Measurements from ENCODE around the gene BABAM2. TPM values are rescaled to one million over a fixed set of nuclear protein-coding genes. Genes with fewer than 3 reads are reported as not detected.

Gene BABAM2
- total RNA-seq, 1 experiment from 2014 or later = 27.1 TPM

GRCh38 chr2:28375742-28376631 lies 485.5 kb downstream of the BABAM2 start:
- peaks cover 11 to 13% of the 10 kb centered on the region in 2 experiments for H3K4me1 Mint-ChIP-seq
- H3K4ac ChIP-seq (ENCODE audit: low read depth, low read length) = no peak overlapping the region
- no peak overlapping the region for H3K18ac ChIP-seq (ENCODE audit: insufficient read length, low read depth, low read length)
- H3K23ac ChIP-seq (ENCODE audit: insufficient read length, low read depth, low read length) = no peak overlapping the region
- no peaks in the 10 kb centered on the region for H3K9me3 Mint-ChIP-seq
- no peak overlapping the region for H3K56ac ChIP-seq (ENCODE audit: insufficient read length, low read depth, low read length)
- no CpG with 5 or more reads among the region's 8 CpGs for WGBS (ENCODE audit: extremely low coverage, insufficient read length, low lambda C conversion rate)
- H3K79me1 ChIP-seq (ENCODE audit: insufficient read depth, low read depth, low read length, poor library complexity, severe bottlenecking) = no peaks in the 10 kb centered on the region
- H3K27ac Mint-ChIP-seq = no peak overlapping the region
- no peak overlapping the region for H4K91ac ChIP-seq (ENCODE audit: insufficient read length, low read depth, low read length)
- TF ChIP-seq CTCF (conservative IDR thresholded peaks at IDR 0.05) = no peak
- no peak overlapping the region for H3T11ph ChIP-seq (ENCODE audit: low read length)
- H3K36me3 Mint-ChIP-seq (ENCODE audit: insufficient read depth in 1 of 3, low read depth in 3 of 3) = no peaks in the 10 kb centered on the region
- no peaks in the 10 kb centered on the region for H3K23me2 ChIP-seq (ENCODE audit: insufficient read length, low read depth, low read length, poor library complexity, severe bottlenecking)
- no peak overlapping the region for H3K4me2 ChIP-seq (ENCODE audit: insufficient read depth, insufficient read length, low read length)
- H3K14ac ChIP-seq (ENCODE audit: insufficient read depth, low read length) = no peak overlapping the region
- no peaks in the 10 kb centered on the region for H3K79me2 ChIP-seq (ENCODE audit: insufficient read depth, low read length)
- H2BK12ac ChIP-seq (ENCODE audit: insufficient read length, low read depth, low read length) = no peak overlapping the region
- H4K20me1 ChIP-seq (ENCODE audit: control insufficient read depth, insufficient read depth, insufficient read length) = no peaks in the 10 kb centered on the region
- H3K27me3 Mint-ChIP-seq (ENCODE audit: low read depth) = peaks cover 71% of the 10 kb centered on the region
- H3K9me3 ChIP-seq (ENCODE audit: control insufficient read depth, low read depth, low read length) = no peaks in the 10 kb centered on the region
- H2AK5ac ChIP-seq (ENCODE audit: insufficient read length, low read length) = no peak overlapping the region
- H4K8ac ChIP-seq (replicated peaks; ENCODE audit: insufficient read length, low read depth, low read length) = no peak overlapping the region
- DNase-seq = no peak
- H2BK120ac ChIP-seq (ENCODE audit: low read depth, low read length, poor library complexity, severe bottlenecking) = no peak overlapping the region
- H2BK5ac ChIP-seq (ENCODE audit: insufficient read length, low read length) = no peak overlapping the region
- H4K5ac ChIP-seq (ENCODE audit: insufficient read length, low read depth, low read length) = no peak overlapping the region
- H3K27me3 ChIP-seq (ENCODE audit: insufficient read depth, low read length) = no peaks in the 10 kb centered on the region; the same call in 1 of the 2 replicates
- no peaks in the 10 kb centered on the region for H3K4me1 ChIP-seq (ENCODE audit: insufficient read depth, low read length)
- H2BK20ac ChIP-seq (ENCODE audit: low read depth, low read length, poor library complexity, severe bottlenecking) = no peak overlapping the region
- no peak overlapping the region for H2AFZ ChIP-seq (ENCODE audit: low read length)
- no peak overlapping the region for H2BK15ac ChIP-seq (ENCODE audit: low read depth, low read length)
- no peak overlapping the region for H3K27ac ChIP-seq (ENCODE audit: insufficient read length, low read depth, low read length)
- H3K4me3 Mint-ChIP-seq = no peak overlapping the region
- H3K9ac ChIP-seq (ENCODE audit: extremely low read depth, insufficient read length, low read length) = no peak overlapping the region

Measured in H9 (cell line).